Endometrium (tissue), 2 donors: ENCODE results near the gene UGT1A4.

ENCODE experiments used
- FAIRE-seq: peaks from 2 replicates; lab custom pipeline; 2012; peaks lifted over from hg19 to GRCh38; lab: Jason Lieb, UNC
- donor health status: control.
- donor health status: control.

UGT1A4 gene

GRCh38 chr2:233791883-233792329 is 73.4 kb downstream of the UGT1A4 start:
- FAIRE-seq, result no peak

- no peak for FAIRE-seq
These were observed 74.2 kb downstream of the UGT1A4 start for GRCh38 chr2:233792720-233793119.

GRCh38 chr2:233793465-233794127 is 75.1 kb downstream of the UGT1A4 start:
- no peak for FAIRE-seq

GRCh38 chr2:233794128-233794658 is 75.7 kb downstream of the UGT1A4 start:
- no peak for FAIRE-seq

- no peak for FAIRE-seq
These were observed 77.2 kb downstream of the UGT1A4 start for GRCh38 chr2:233795735-233796171.

- no peak for FAIRE-seq
These were observed 77.7 kb downstream of the UGT1A4 start for GRCh38 chr2:233796254-233796653.

- FAIRE-seq, result no peak
These were observed 80.0 kb downstream of the UGT1A4 start for GRCh38 chr2:233798335-233799086.

GRCh38 chr2:233799087-233799665 is 80.6 kb downstream of the UGT1A4 start:
- FAIRE-seq, result no peak

GRCh38 chr2:233799716-233800115 is 81.2 kb downstream of the UGT1A4 start:
- FAIRE-seq, result no peak

GRCh38 chr2:233800208-233800607 is 81.7 kb downstream of the UGT1A4 start:
- FAIRE-seq, result no peak

GRCh38 chr2:233801357-233802131 is 83.0 kb downstream of the UGT1A4 start:
- no peak for FAIRE-seq

- no peak for FAIRE-seq
These were observed 83.7 kb downstream of the UGT1A4 start for GRCh38 chr2:233802132-233802815.

GRCh38 chr2:233803292-233803911 is 84.9 kb downstream of the UGT1A4 start:
- FAIRE-seq, result no peak

GRCh38 chr2:233803994-233804393 is 85.5 kb downstream of the UGT1A4 start:
- FAIRE-seq, result no peak

GRCh38 chr2:233807215-233807865 is 88.8 kb downstream of the UGT1A4 start:
- no peak for FAIRE-seq

- FAIRE-seq, result no peak
These were observed 89.7 kb downstream of the UGT1A4 start for GRCh38 chr2:233807966-233808935.

GRCh38 chr2:233810385-233810784 is 91.8 kb downstream of the UGT1A4 start:
- no peak for FAIRE-seq

GRCh38 chr2:233811087-233811486 is 92.6 kb downstream of the UGT1A4 start:
- no peak for FAIRE-seq

GRCh38 chr2:233811732-233812131 is 93.2 kb downstream of the UGT1A4 start:
- FAIRE-seq, result no peak
